ENCODE data around the gene NUDT13. TPM values are rescaled to one million over a fixed set of nuclear protein-coding genes. Genes with fewer than 3 reads are reported as not detected.
"Not testable (repeated sequence)": the region's sequence is repeated elsewhere in the genome, so short reads cannot be mapped to it uniquely, and the experiment has no call there.

Gene NUDT13
- total RNA-seq, 2 donors from 2014 or later: 0.90 to 1.5 TPM

DNA sequence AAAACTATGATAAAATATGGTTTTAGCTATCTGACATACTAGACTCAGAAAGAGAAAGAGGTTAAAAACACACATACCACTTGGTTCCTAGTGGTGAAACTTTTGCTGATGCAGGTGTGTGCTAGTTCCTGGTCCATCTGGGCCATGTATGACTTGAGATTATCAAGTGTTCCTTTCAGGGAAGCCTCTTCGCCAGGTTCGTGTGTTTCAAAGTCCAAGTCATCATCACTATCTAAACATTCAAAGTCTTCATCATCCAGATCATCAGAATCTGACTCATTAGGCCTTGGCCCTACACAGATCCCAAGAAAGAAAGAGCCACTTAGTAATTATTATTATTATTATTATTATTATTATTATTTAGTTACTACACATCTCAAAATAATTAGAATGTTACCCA is 26.4 kb downstream of the NUDT13 start:
- H3K27ac ChIP-seq: no peak overlapping the region
- H3K4me3 ChIP-seq: no peak overlapping the region
- no peaks in the 10 kb centered on the region for H3K9me3 ChIP-seq
- peaks cover 91% of the 10 kb centered on the region for H3K36me3 ChIP-seq
- no peaks in the 10 kb centered on the region for H3K4me1 ChIP-seq
- no peaks in the 10 kb centered on the region for H3K27me3 ChIP-seq
- no peak for DNase-seq (ENCODE audit: low spot score)
- TF ChIP-seq, protein P1, sequence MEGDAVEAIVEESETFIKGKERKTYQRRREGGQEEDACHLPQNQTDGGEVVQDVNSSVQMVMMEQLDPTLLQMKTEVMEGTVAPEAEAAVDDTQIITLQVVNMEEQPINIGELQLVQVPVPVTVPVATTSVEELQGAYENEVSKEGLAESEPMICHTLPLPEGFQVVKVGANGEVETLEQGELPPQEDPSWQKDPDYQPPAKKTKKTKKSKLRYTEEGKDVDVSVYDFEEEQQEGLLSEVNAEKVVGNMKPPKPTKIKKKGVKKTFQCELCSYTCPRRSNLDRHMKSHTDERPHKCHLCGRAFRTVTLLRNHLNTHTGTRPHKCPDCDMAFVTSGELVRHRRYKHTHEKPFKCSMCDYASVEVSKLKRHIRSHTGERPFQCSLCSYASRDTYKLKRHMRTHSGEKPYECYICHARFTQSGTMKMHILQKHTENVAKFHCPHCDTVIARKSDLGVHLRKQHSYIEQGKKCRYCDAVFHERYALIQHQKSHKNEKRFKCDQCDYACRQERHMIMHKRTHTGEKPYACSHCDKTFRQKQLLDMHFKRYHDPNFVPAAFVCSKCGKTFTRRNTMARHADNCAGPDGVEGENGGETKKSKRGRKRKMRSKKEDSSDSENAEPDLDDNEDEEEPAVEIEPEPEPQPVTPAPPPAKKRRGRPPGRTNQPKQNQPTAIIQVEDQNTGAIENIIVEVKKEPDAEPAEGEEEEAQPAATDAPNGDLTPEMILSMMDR (IDR thresholded peaks at IDR 0.05): no peak

DNA sequence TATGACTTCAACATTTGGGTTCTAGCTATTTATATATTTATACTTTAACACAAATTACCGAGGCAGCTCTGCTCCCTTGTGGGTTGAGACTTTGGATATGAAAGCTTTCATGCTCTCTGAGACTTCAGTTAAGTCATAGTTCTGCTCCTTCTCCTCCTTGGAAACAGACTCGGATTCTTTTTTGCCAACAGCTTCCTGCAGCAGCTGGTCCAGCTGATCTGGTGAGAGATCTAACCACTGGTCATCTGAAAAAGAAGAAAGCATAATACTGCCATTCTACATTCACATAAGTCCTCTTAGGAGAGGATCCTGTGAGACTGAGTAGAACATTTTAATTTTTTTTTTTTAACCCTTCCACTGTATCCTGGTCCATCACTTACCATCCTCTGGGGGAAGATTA is 29.0 kb downstream of the NUDT13 start:
- Histone ChIP-seq H3K9me3 (no peaks in the 10 kb centered on the region), H3K4me1 (no peaks in the 10 kb centered on the region), H3K27ac (no peak overlapping the region), H3K36me3 (peaks cover 89% of the 10 kb centered on the region), H3K4me3 (no peak overlapping the region), H3K27me3 (no peaks in the 10 kb centered on the region)
- no peak for DNase-seq (ENCODE audit: low spot score)
- TF ChIP-seq, protein P1 (IDR thresholded peaks at IDR 0.05): no peak

DNA sequence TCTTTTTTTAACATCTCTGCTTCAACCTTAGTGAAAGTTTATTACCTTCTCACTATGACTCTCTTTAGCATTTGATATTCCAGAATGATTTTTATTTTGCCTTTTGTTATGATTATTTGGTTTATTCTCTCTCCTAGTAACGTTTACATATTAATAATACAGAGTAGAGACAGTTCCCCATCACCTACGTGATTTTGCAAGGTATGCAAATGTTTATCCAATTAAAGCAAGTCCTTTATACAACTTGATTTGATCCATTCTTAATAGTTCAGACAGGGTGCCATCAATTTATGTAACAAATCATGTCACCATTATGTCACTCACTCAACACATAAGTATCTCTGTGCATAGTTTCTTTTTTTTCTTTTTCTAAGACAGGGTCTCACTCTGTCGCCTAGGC is 31.3 kb downstream of the NUDT13 start:
- Histone ChIP-seq H3K36me3 (peaks cover 89% of the 10 kb centered on the region), H3K4me3 (no peak overlapping the region), H3K9me3 (no peaks in the 10 kb centered on the region), H3K4me1 (no peaks in the 10 kb centered on the region), H3K27me3 (no peaks in the 10 kb centered on the region), H3K27ac (no peak overlapping the region)
- TF ChIP-seq, protein P1 (IDR thresholded peaks at IDR 0.05): no peak
- DNase-seq (ENCODE audit: low spot score): no peak

DNA sequence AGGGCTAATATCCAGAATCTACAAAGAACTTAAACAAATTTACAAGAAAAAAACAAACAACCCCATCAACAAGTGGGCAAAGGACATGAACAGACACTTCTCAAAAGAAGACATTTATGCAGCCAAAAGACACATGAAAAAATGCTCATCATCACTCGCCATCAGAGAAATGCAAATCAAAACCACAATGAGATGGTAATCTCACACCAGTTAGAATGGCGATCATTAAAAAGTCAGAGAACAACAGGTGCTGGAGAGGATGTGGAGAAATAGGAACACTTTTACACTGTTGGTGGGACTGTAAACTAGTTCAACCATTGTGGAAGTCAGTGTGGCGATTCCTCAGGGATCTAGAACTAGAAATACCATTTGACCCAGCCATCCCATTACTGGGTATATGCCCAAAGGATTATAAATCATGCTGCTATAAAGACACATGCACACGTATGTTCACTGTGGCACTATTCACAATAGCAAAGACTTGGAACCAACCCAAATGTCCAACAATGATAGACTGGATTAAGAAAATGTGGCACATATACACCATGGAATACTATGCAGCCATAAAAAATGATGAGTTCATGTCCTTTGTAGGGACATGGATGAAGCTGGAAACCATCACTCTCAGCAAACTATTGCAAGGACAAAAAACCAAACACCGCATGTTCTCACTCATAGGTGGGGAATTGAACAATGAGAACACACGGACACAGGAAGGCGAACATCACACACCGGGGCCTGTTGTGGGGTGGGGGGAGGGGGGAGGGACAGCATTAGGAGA is 40.6 kb downstream of the NUDT13 start:
- H3K9me3 ChIP-seq; H3K4me1 ChIP-seq; H3K27me3 ChIP-seq; H3K27ac ChIP-seq; H3K4me3 ChIP-seq; DNase-seq (ENCODE audit: low spot score): not testable (repeated sequence)
- peaks cover 70% of the 10 kb centered on the region for H3K36me3 ChIP-seq

DNA sequence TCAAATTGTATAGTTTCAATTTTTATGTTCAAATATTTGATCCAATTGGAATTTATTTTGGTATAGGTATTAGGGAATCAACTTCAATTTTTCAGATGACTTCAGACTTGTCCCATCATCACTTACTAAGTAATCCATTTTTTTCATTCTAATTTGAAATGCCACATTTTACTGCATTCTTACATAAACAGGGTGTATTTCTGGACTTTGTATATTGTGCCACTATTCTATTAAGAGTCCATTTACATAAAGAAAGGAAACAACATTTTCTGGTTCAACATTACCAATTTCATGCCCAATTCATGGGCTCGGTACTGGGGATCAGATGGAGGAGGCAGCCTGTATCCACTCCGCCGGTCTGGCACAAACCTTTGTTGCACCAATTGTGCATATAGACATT is 41.8 kb downstream of the NUDT13 start:
- Histone ChIP-seq H3K4me1 (no peaks in the 10 kb centered on the region), H3K27ac (no peak overlapping the region), H3K4me3 (no peak overlapping the region), H3K9me3 (no peaks in the 10 kb centered on the region), H3K36me3 (peaks cover 69% of the 10 kb centered on the region), H3K27me3 (no peaks in the 10 kb centered on the region)
- DNase-seq (ENCODE audit: low spot score): no peak
- TF ChIP-seq, protein P1 (IDR thresholded peaks at IDR 0.05): no peak

DNA sequence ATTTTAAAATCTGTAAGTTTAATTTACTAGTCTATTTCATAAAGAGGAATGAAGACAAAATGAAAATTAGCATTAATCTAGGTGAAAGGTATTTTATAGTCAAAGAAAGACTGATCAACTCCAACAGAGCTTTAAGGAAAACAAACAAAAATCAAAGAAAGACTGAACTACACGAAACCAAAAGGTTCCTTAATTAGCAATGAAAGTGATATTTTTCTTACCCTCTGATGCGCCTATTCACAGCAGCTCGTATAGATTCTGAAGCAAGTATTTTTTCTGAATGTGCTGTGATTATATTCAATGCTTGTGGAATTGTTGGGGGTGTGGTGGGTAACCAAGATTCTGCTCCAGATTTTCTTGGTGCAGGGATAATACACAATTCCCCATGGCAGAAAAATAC is 45.8 kb downstream of the NUDT13 start:
- Histone ChIP-seq H3K4me1 (peaks cover 0 to 5% of the 10 kb centered on the region in 2 donors), H3K36me3 (peaks cover 54% of the 10 kb centered on the region), H3K27ac (no peak overlapping the region), H3K9me3 (no peaks in the 10 kb centered on the region), H3K27me3 (no peaks in the 10 kb centered on the region), H3K4me3 (no peak overlapping the region)
- DNase-seq (ENCODE audit: low spot score): no peak
- TF ChIP-seq, protein P1 (IDR thresholded peaks at IDR 0.05): no peak
